Measurements from ENCODE around the gene ARHGDIA. TPM values are rescaled to one million over a fixed set of nuclear protein-coding genes. Genes with fewer than 3 reads are reported as not detected.

The ARHGDIA gene
- total and polyA plus RNA-seq, 5 donors: 101 to 217 (median 132) TPM

- no peak overlapping the region for H3K4me3 ChIP-seq (ENCODE audit: low read length)
- no peaks in the 10 kb centered on the region for H3K9me3 ChIP-seq (ENCODE audit: control insufficient read depth, low read length)
- no peak overlapping the region for H3K27ac ChIP-seq (ENCODE audit: low read length)
- H3K4me1 ChIP-seq (ENCODE audit: control insufficient read depth, insufficient read depth, low read length): no peaks in the 10 kb centered on the region
- H3K27me3 ChIP-seq (ENCODE audit: control insufficient read depth, insufficient read depth): no peaks in the 10 kb centered on the region
- no peak for ATAC-seq
- 78% methylated on average over 15 of the region's 15 CpGs for WGBS
- DNase-seq: peak in 1 of 3 donors; percentile 42
- intact Hi-C loops (cut with DNase I): no loop called here
These were observed 31.8 kb downstream of the ARHGDIA start for GRCh38 chr17:81839301-81839700.

GRCh38 chr17:81838753-81839255 is 32.3 kb downstream of the ARHGDIA start:
- DNase-seq (peak in 1 of 3 donors; percentile 43), ATAC-seq (no peak)
- H3K27me3 ChIP-seq (ENCODE audit: control insufficient read depth, insufficient read depth): no peaks in the 10 kb centered on the region
- H3K9me3 ChIP-seq (ENCODE audit: control insufficient read depth, low read length): no peaks in the 10 kb centered on the region
- no peaks in the 10 kb centered on the region for H3K4me1 ChIP-seq (ENCODE audit: control insufficient read depth, insufficient read depth, low read length)
- WGBS: 44% methylated on average over 17 of the region's 17 CpGs
- intact Hi-C loops (cut with DNase I): no loop called here
- H3K27ac ChIP-seq (ENCODE audit: low read length): no peak overlapping the region
- H3K4me3 ChIP-seq (ENCODE audit: low read length): no peak overlapping the region

GRCh38 chr17:81837641-81838040 is 33.5 kb downstream of the ARHGDIA start:
- 72% methylated on average over 9 of the region's 9 CpGs for WGBS
- H3K4me1 ChIP-seq (ENCODE audit: control insufficient read depth, insufficient read depth, low read length): no peaks in the 10 kb centered on the region
- ATAC-seq (no peak), DNase-seq (no peak)
- H3K4me3 ChIP-seq (ENCODE audit: low read length): no peak overlapping the region
- intact Hi-C loops (cut with DNase I): no loop called here
- no peak overlapping the region for H3K27ac ChIP-seq (ENCODE audit: low read length)
- H3K9me3 ChIP-seq (ENCODE audit: control insufficient read depth, low read length): no peaks in the 10 kb centered on the region
- no peaks in the 10 kb centered on the region for H3K27me3 ChIP-seq (ENCODE audit: control insufficient read depth, insufficient read depth)

GRCh38 chr17:81834831-81835267 is 36.3 kb downstream of the ARHGDIA start, which contains the start of gene PPP1R27:
TSS of gene PPP1R27 (minus strand) at chr17:81835050. CDS start at chr17:81834953, 97 bp downstream.
- H3K27me3 ChIP-seq (ENCODE audit: control insufficient read depth, insufficient read depth): no peaks in the 10 kb centered on the region
- peaks cover 6% of the 10 kb centered on the region for H3K4me1 ChIP-seq (ENCODE audit: control insufficient read depth, insufficient read depth, low read length)
- no peaks in the 10 kb centered on the region for H3K9me3 ChIP-seq (ENCODE audit: control insufficient read depth, low read length)
- H3K27ac ChIP-seq (ENCODE audit: low read length): no peak within 1 kb of the TSS
- peak in 1 of 3 donors; percentile 50 for DNase-seq
- WGBS: 91% methylated on average over 26 of the region's 26 CpGs
- ATAC-seq: no peak
- intact Hi-C loops (cut with DNase I): no loop called here
- peak within 1 kb of the TSS; percentile 94 for H3K4me3 ChIP-seq (ENCODE audit: low read length)

GRCh38 chr17:81833921-81834830 is 37.0 kb downstream of the ARHGDIA start:
- no peaks in the 10 kb centered on the region for H3K27me3 ChIP-seq (ENCODE audit: control insufficient read depth, insufficient read depth)
- no peak for DNase-seq
- no peaks in the 10 kb centered on the region for H3K9me3 ChIP-seq (ENCODE audit: control insufficient read depth, low read length)
- no peak for ATAC-seq
- intact Hi-C loops (cut with DNase I): no loop called here
- no peak overlapping the region for H3K27ac ChIP-seq (ENCODE audit: low read length)
- peaks cover 6% of the 10 kb centered on the region for H3K4me1 ChIP-seq (ENCODE audit: control insufficient read depth, insufficient read depth, low read length)
- WGBS: 82% methylated on average over 31 of the region's 31 CpGs
- H3K4me3 ChIP-seq (ENCODE audit: low read length): peak overlapping the region; percentile 94

- Histone ChIP-seq H3K27me3 (ENCODE audit: control insufficient read depth, insufficient read depth) (no peaks in the 10 kb centered on the region), H3K4me3 (ENCODE audit: low read length) (peak within 1 kb of the TSS; percentile 94), H3K27ac (ENCODE audit: low read length) (peak within 1 kb of the TSS; percentile 93), H3K9me3 (ENCODE audit: control insufficient read depth, low read length) (no peaks in the 10 kb centered on the region), H3K4me1 (ENCODE audit: control insufficient read depth, insufficient read depth, low read length) (peaks cover 6% of the 10 kb centered on the region)
- DNase-seq: peak; percentile 97 to 99 (median 98)
- intact Hi-C loops (cut with DNase I): no loop called here
- ATAC-seq: peak; percentile 91
- WGBS: 3% methylated on average over 76 of the region's 76 CpGs
These were observed 37.8 kb downstream of the ARHGDIA start, which contains the start of gene MCRIP1 for GRCh38 chr17:81833160-81833920. TSS of gene MCRIP1 (minus strand) at chr17:81833291. CDS start at chr17:81824506, 8,785 bp downstream.

GRCh38 chr17:81832608-81833159 is 38.5 kb downstream of the ARHGDIA start:
- ATAC-seq: peak; percentile 6 to 46
- H3K4me3 ChIP-seq (ENCODE audit: low read length): peak overlapping the region; percentile 94

GRCh38 chr17:81831957-81832607 is 39.1 kb downstream of the ARHGDIA start:
- H3K4me3 ChIP-seq (ENCODE audit: low read length): peak overlapping the region; percentile 94
- H3K9me3 ChIP-seq (ENCODE audit: control insufficient read depth, low read length): no peaks in the 10 kb centered on the region
- no peak for DNase-seq
- peak; percentile 11 to 17 for ATAC-seq
- H3K27me3 ChIP-seq (ENCODE audit: control insufficient read depth, insufficient read depth): no peaks in the 10 kb centered on the region
- WGBS: 15% methylated on average over 18 of the region's 18 CpGs
- intact Hi-C loops (cut with DNase I): no loop called here
- H3K27ac ChIP-seq (ENCODE audit: low read length): peak overlapping the region; percentile 85
- peaks cover 6% of the 10 kb centered on the region for H3K4me1 ChIP-seq (ENCODE audit: control insufficient read depth, insufficient read depth, low read length)

More at GRCh38 chr17:81832608-81833159, 38.5 kb downstream of the ARHGDIA start:
- peak in 1 of 3 donors; percentile 71 for DNase-seq
- intact Hi-C loops (cut with DNase I): no loop called here
- Histone ChIP-seq H3K9me3 (ENCODE audit: control insufficient read depth, low read length) (no peaks in the 10 kb centered on the region), H3K27me3 (ENCODE audit: control insufficient read depth, insufficient read depth) (no peaks in the 10 kb centered on the region), H3K27ac (ENCODE audit: low read length) (peak overlapping the region; percentile 85), H3K4me1 (ENCODE audit: control insufficient read depth, insufficient read depth, low read length) (peaks cover 6% of the 10 kb centered on the region)
- WGBS: under 1% methylated on average over 65 of the region's 65 CpGs

GRCh38 chr17:81831563-81831956 is 39.6 kb downstream of the ARHGDIA start:
- ATAC-seq: no peak
- Histone ChIP-seq H3K4me1 (ENCODE audit: control insufficient read depth, insufficient read depth, low read length) (peaks cover 6% of the 10 kb centered on the region), H3K27me3 (ENCODE audit: control insufficient read depth, insufficient read depth) (no peaks in the 10 kb centered on the region), H3K27ac (ENCODE audit: low read length) (peak overlapping the region; percentile 85), H3K4me3 (ENCODE audit: low read length) (no peak overlapping the region), H3K9me3 (ENCODE audit: control insufficient read depth, low read length) (no peaks in the 10 kb centered on the region)
- 81% methylated on average over 7 of the region's 7 CpGs for WGBS
- intact Hi-C loops (cut with DNase I): no loop called here
- no peak for DNase-seq

GRCh38 chr17:81829858-81830257 is 41.3 kb downstream of the ARHGDIA start:
- intact Hi-C loops (cut with DNase I): no loop called here
- no peak for ATAC-seq

More at GRCh38 chr17:81829858-81830257, 41.3 kb downstream of the ARHGDIA start:
- no peaks in the 10 kb centered on the region for H3K9me3 ChIP-seq (ENCODE audit: control insufficient read depth, low read length)
- no peak overlapping the region for H3K4me3 ChIP-seq (ENCODE audit: low read length)
- H3K27me3 ChIP-seq (ENCODE audit: control insufficient read depth, insufficient read depth): no peaks in the 10 kb centered on the region
- H3K27ac ChIP-seq (ENCODE audit: low read length): no peak overlapping the region
- H3K4me1 ChIP-seq (ENCODE audit: control insufficient read depth, insufficient read depth, low read length): peaks cover 10% of the 10 kb centered on the region
- no peak for DNase-seq
- 90% methylated on average over 6 of the region's 6 CpGs for WGBS

Measured in right cardiac atrium (tissue), 5 donors.